Cortex of kidney (tissue), 1 donor: ENCODE data around the gene PIP5K1C.
"Not testable (repeated sequence)": the region's sequence is repeated elsewhere in the genome, so short reads cannot be mapped to it uniquely, and the experiment has no call there.

ENCODE experiments used
- DNase-seq: peaks from one replicate; lab custom pipeline; 2025; lab: John Stamatoyannopoulos, UW

The PIP5K1C gene

GRCh38 chr19:3673506-3674439 is 26.5 kb downstream of the PIP5K1C start:
- no peak for DNase-seq

- no peak for DNase-seq
Observed at GRCh38 chr19:3672993-3673392, 27.3 kb downstream of the PIP5K1C start.

- DNase-seq = no peak
Observed at GRCh38 chr19:3672575-3672948, 27.7 kb downstream of the PIP5K1C start.

- no peak for DNase-seq
Observed at GRCh38 chr19:3671680-3672574, 28.3 kb downstream of the PIP5K1C start.

GRCh38 chr19:3670796-3671679 is 29.2 kb downstream of the PIP5K1C start:
- no peak for DNase-seq

- DNase-seq = no peak
Observed at GRCh38 chr19:3669947-3670795, 30.1 kb downstream of the PIP5K1C start.

- DNase-seq = no peak
Observed at GRCh38 chr19:3669082-3669946, 31.0 kb downstream of the PIP5K1C start.

- no peak for DNase-seq
Observed at GRCh38 chr19:3668331-3669081, 31.8 kb downstream of the PIP5K1C start.

GRCh38 chr19:3667766-3668165 is 32.5 kb downstream of the PIP5K1C start:
- DNase-seq = no peak

GRCh38 chr19:3667037-3667638 is 33.1 kb downstream of the PIP5K1C start:
- no peak for DNase-seq

- not testable (repeated sequence) for DNase-seq
Observed at GRCh38 chr19:3666545-3666856, 33.8 kb downstream of the PIP5K1C start.

GRCh38 chr19:3665681-3666544 is 34.4 kb downstream of the PIP5K1C start:
- no peak for DNase-seq

GRCh38 chr19:3664879-3665642 is 35.2 kb downstream of the PIP5K1C start:
- DNase-seq = no peak

- no peak for DNase-seq
Observed at GRCh38 chr19:3663838-3664237, 36.4 kb downstream of the PIP5K1C start.

- no peak for DNase-seq
Observed at GRCh38 chr19:3661284-3662238, 38.7 kb downstream of the PIP5K1C start.
